ENCODE results near the gene SUPT20HL1.
"Not testable (repeated sequence)": the region's sequence is repeated elsewhere in the genome, so short reads cannot be mapped to it uniquely, and the experiment has no call there.

Gene SUPT20HL1

GRCh38 chrX:24364326-24364725, 3.9 kb downstream of the SUPT20HL1 start:
- DNase-seq: no peak

- DNase-seq: no peak
Observed at GRCh38 chrX:24364851-24365538, 4.6 kb downstream of the SUPT20HL1 start.

GRCh38 chrX:24366762-24367400, 6.4 kb downstream of the SUPT20HL1 start:
- not testable (repeated sequence) for DNase-seq

GRCh38 chrX:24369816-24370215, 9.4 kb downstream of the SUPT20HL1 start:
- DNase-seq: no peak

- peak in 3 of 4 experiments; percentile 3 to 11 (median 4) for DNase-seq
Observed at GRCh38 chrX:24371391-24371972, 11.0 kb downstream of the SUPT20HL1 start.

GRCh38 chrX:24372021-24372763, 11.8 kb downstream of the SUPT20HL1 start:
- DNase-seq: no peak

- DNase-seq: no peak
Observed at GRCh38 chrX:24375600-24376131, 15.2 kb downstream of the SUPT20HL1 start.

GRCh38 chrX:24376403-24376802, 16.0 kb downstream of the SUPT20HL1 start:
- DNase-seq: no peak

- DNase-seq: no peak
Observed at GRCh38 chrX:24377195-24377594, 16.8 kb downstream of the SUPT20HL1 start.

- no peak for DNase-seq
Observed at GRCh38 chrX:24377911-24378468, 17.6 kb downstream of the SUPT20HL1 start.

- no peak for DNase-seq
Observed at GRCh38 chrX:24378706-24379105, 18.3 kb downstream of the SUPT20HL1 start.

- no peak for DNase-seq
Observed at GRCh38 chrX:24380262-24381187, 20.1 kb downstream of the SUPT20HL1 start.

GRCh38 chrX:24382315-24382714, 21.9 kb downstream of the SUPT20HL1 start:
- DNase-seq: not testable (repeated sequence)

GRCh38 chrX:24387724-24388123, 27.3 kb downstream of the SUPT20HL1 start:
- DNase-seq: no peak

- DNase-seq: no peak
Observed at GRCh38 chrX:24391389-24391788, 30.9 kb downstream of the SUPT20HL1 start.

- no peak for DNase-seq
Observed at GRCh38 chrX:24391843-24392242, 31.4 kb downstream of the SUPT20HL1 start.

- no peak for DNase-seq
Observed at GRCh38 chrX:24392709-24393108, 32.3 kb downstream of the SUPT20HL1 start.

- DNase-seq: no peak
Observed at GRCh38 chrX:24395775-24396174, 35.3 kb downstream of the SUPT20HL1 start.

- DNase-seq: no peak
Observed at GRCh38 chrX:24396236-24396930, 35.9 kb downstream of the SUPT20HL1 start.

- DNase-seq: no peak
Observed at GRCh38 chrX:24396931-24397279, 36.5 kb downstream of the SUPT20HL1 start.

GRCh38 chrX:24398766-24399165, 38.3 kb downstream of the SUPT20HL1 start:
- DNase-seq: no peak
